ENCODE results near the gene SPRY4.
"Not testable (repeated sequence)": the region's sequence is repeated elsewhere in the genome, so short reads cannot be mapped to it uniquely, and the experiment has no call there.

The SPRY4 gene

DNA sequence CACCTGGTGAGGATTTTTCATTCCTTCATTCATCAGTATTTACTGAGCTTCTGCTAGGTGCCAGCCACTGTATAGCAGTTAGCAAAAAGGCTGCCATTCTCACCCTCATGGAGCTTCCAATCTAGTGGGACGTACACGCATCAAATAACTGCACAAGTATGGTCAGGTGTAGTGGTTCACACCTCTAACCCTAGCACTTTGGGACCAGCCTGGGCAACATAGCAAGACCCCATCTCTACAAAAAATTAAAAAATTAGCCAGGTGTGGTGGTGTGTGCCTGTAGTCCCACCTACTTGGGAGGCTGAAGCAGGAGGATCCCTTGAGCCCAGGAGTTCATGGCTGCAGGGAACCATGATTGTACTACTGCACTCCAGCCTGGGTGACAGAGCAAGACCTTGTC is 8.9 kb upstream of the SPRY4 start:
- not testable (repeated sequence) for DNase-seq

DNA sequence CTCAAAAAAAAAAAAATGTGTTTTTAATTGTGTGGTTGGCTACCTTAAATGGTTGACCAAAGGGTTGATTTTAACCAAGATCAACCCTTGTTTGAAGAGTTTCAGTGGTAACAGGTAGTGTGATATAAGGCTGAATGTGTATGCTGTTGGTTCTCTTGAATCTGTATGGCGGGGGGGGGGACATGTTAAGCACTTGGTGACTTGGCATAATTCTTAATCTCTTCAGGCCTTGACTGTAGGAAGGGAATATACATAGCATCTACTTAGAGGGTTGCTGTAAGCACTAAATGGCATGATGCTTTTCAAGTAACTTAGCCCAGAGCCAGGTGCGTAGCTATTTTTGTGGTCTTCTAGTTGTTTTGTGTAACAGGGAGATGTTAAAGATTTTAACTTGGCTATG is 5.6 kb upstream of the SPRY4 start:
- no peak for DNase-seq

GRCh38 chr5:142330026-142330425 is 5.2 kb upstream of the SPRY4 start:
- no peak for DNase-seq

DNA sequence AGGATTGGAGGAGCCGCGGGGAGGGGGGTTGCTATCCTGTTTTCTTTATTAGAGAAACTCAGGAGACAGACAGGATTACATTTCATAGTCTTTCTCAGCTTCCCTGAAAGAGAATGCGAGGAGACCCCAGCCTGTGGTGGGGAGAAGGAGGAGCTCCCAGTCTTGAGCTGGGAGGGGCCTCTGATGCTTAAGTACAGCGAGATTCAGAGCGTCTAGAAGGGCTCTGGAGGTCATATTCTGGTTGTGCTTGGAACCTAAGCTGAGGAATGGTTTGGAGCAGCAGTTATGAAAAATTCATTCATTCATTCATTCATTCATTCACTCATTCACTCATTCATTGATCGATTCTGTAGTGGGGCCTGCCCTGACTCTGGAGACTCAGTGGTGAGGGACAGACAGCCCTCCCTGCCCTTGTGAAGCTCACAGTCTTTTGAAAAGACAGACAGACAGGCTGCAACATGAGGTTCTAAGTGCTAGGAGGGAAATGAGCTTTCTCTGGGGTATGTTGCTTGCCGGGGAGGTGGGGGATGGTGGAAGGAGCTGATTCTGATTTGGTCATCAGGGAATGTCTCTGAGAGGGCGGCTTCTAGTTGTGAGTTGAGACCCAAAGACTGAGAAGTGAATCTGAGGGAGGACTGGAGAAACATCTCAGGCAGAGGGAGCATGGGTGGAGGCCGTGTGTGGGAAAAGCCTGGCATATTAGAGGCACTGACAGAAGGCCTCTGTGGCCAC is 2.5 kb upstream of the SPRY4 start:
- no peak for DNase-seq

GRCh38 chr5:142326480-142326938 is 1.7 kb upstream of the SPRY4 start:
- no peak for DNase-seq

- no peak for DNase-seq
Measured at GRCh38 chr5:142325725-142326479, 1.1 kb upstream of the SPRY4 start.

GRCh38 chr5:142324136-142324870 is 518 bp downstream of the SPRY4 start:
- no peak for DNase-seq

- DNase-seq, result no peak
Measured at GRCh38 chr5:142323480-142324135, 1.2 kb downstream of the SPRY4 start.

GRCh38 chr5:142322747-142323479 is 1.9 kb downstream of the SPRY4 start:
- no peak for DNase-seq

DNA sequence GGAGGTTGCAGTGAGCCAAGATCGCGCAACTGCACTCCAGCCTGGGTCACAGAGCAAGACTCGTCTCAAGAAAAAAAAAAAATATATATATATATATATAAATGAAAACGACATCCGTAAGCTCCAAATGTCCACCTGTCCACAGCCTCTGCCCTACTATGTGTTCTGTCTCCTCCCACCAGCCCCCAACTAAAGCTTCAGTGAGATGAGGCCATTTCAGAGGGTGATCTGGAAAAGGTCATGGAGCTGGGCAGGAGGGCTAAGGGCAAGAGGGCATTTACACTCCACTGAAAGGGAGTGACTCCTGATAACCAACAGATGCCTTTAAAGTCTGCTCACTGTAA is 2.4 kb downstream of the SPRY4 start:
- DNase-seq, result no peak

GRCh38 chr5:142320851-142321560 is 3.8 kb downstream of the SPRY4 start:
- DNase-seq, result no peak

DNA sequence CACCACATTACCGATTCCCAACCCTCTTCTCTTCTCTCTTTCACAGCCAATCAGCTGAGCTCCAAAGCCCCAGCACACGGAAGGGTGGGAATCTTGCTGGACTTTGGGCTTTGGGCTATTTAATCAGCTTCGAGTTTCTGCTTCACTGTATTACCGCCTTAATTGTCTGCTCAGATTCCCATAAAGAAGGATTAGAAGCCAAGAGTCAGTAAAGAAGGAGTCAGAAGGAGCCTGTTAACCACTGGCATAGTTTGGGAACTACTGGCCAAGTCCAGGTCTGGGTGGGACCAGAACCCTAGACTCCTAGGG is 4.4 kb downstream of the SPRY4 start:
- DNase-seq, result no peak

GRCh38 chr5:142319560-142320429 is 5.0 kb downstream of the SPRY4 start:
- DNase-seq, result no peak

GRCh38 chr5:142319105-142319504 is 5.7 kb downstream of the SPRY4 start:
- DNase-seq, result no peak

DNA sequence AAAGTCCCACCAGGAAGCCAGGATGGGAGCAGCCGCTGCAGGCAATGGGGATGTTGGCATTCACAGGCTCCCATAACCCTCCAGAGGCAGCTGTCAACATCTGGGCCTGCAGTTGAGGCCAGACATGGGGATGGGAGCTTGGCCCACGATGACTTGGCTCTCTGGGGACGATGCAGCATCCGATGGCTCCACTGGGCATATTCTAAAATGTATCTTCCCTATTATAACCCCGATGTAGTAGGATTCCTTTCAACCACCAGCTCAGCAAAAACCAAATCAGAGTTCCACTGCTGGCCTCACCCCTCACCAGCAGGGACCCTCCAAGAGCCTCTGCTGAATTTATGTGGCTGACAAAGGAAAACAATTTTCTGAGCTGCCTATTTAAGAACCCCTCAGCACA is 7.1 kb downstream of the SPRY4 start:
- no peak for DNase-seq

- no peak for DNase-seq
Measured at GRCh38 chr5:142317173-142317572, 7.6 kb downstream of the SPRY4 start.

DNA sequence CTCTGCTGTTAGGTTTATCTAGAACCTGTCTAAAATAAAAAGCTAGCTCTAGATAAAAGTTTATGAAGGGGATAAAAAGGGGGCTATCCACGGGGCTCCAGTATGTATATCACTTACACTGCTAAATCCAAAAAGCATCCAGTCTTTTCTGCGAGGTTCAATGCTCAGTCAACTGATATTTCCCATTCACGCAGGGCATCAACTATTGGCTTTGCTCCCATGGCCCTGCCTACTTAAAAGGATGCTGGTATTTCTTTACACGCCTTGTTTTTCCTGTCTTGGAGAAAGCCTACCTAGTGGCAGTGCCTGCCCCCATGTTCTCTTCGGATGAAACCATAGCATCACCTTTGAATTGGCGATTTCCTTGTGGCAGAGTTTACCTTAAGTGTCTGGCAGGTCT is 8.1 kb downstream of the SPRY4 start:
- no peak for DNase-seq

GRCh38 chr5:142316051-142316450 is 8.8 kb downstream of the SPRY4 start:
- no peak for DNase-seq

- no peak for DNase-seq
Measured at GRCh38 chr5:142315096-142315900, 9.5 kb downstream of the SPRY4 start.

- no peak for DNase-seq
Measured at GRCh38 chr5:142314606-142315005, 10.2 kb downstream of the SPRY4 start.
